Effector CD8-positive, alpha-beta T cell (primary cell): Measurements from ENCODE around the gene ID3.

ENCODE experiments used
- DNase-seq: peaks from one replicate; lab custom pipeline; 2025; lab: John Stamatoyannopoulos, UW

Gene ID3

DNA sequence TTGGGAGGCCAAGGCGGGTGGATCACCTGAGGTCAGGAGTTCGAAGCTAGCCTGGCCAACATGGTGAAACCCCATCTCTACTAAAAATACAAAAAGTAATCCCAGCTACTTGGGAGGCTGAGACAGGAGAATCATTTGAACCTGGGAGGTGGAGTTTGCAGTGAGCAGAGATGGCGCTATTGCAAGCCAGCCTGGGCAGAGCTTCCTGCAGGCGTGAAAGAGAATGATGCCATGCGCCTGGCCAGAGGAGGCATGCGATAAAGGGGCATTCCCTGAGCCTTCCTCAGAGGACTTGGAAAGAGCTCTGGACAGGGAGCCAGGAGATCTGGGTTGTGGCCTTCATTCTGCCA is 31.4 kb downstream of the ID3 start:
- DNase-seq = no peak

DNA sequence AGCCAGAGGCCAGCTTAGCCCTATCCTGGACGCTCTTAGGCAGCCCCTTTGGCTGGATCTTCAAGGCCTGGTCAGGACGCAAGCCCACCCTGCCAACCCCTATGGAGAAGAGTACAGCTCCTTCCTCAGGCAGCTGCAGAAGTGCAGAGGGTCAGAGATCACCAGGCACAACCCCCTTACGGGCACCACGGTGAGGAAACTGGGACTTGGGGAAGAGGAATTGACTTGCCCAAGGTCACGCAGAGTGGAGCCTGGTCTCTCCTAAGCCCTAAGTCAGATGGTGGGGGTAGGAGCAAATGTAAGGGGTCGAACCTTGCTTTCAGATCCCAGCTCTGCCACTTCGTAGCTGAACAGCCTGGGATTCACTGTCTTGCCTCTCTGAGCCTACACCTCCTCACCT is 31.9 kb downstream of the ID3 start:
- no peak for DNase-seq

DNA sequence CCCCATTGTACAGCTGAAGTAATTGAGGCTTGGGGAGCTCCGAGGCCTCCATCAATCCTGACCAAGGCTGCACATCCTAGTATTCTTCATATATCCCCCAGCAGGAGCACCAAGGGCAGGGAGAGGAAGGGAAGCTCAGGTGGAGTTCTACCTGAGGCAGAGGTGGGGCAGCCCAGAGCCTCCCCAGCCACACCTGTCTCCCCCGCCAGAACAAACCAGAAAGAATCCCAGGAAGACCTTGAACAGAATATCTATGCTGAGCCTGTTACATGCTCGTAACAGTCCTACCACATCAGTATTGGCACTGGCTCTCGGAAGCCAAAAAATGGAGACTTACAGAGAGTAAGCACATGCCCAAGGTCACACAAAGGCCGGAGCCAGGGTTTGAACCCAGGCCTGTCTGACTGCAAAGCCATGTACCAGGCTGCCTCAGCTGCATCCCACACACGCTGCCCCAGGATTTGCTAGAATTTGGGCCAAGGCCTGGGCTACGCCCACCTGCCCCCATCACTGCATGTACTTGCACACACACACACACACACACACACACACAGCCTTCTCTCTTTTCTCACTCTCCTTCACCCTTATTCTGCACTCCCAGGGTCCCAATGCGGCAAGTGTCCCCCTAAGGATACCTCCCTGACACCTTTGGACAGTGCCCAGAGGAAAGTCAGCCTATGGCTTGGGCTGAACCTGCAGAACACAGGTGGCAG is 32.8 kb downstream of the ID3 start:
- DNase-seq = no peak

DNA sequence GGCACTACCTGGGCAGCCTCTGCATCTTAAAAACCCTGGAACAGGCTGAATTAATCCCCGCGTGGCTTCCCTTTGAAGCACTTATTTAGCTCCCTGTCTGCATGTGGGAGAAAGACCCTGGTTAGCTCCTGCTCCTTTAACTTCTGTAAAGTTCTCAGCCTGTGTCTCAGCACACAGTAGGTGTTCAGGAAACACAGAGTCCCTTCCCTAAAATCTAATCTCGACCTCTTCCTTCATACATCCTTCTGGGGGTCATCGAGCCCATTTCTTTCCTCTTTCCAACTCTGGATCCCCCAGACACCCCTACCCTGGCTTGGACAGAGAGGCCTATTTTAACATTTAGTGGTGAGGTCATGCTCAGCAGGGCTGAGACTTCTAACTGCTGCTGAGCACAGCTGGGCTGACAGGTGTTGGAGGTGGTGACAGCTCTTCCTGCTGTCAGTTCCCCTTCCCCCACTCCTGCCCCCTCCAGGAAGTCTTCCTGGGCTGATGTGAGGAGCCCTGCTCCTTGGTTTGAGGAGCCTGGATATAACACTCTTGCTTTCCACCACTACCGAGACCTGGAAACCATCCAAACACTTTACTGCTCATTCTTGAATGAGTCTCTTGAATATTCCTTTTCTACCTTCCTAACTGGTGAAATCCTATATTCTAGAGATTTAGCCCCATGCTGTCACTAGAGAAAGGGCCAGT is 33.6 kb downstream of the ID3 start:
- DNase-seq = no peak

DNA sequence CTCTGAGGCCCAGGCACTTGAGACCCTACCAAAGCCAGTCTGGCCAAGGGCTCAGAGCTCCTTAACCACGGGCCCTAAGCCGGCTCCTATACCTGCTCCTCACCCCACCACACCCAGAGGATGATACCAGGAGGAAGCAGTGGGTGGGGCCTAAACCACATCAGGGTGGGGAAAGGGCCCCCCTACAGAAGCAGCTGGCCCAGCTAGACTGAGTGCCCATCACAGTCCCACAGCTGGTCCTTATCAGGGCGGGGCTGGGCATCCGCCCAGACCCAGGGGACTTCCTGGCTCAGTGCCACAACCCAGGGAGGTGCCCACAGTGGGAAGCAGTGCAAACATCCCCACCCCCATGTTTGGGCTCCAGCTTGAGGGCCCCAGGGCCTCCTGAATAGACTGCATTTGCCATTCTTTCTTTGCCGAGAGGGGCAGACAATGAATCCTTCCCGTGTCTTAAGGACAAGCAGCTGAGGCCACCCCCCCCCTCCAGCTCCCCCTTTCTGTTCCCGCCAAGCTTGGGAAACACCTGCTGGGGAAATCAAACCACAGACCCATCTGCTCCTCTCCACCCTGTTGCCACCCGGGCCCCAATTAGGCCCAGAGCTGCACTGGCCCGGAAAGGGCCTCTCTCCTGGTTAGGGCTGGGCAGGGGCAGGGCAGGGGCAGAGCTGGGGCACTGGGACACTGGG is 34.4 kb downstream of the ID3 start:
- DNase-seq = peak; percentile 6

DNA sequence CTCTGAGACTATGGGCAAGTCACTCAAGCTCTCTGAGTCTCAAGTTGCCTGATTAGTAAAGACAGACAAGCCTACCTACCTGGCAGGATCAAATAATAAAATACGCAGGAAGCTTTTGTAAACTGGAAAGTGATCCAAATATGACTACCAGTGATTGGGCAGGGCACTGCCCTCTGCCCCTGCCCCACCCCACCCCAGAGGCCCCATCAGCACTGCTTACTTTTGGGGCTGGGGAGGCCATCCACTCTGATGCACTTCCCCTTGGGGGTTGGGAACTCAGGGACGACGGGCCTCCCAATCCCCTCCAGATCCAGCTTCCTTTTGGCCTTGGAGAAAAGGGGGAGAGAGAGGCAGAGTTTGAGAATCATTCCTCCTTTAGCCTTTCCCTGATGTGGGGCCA is 35.1 kb downstream of the ID3 start:
- no peak for DNase-seq

DNA sequence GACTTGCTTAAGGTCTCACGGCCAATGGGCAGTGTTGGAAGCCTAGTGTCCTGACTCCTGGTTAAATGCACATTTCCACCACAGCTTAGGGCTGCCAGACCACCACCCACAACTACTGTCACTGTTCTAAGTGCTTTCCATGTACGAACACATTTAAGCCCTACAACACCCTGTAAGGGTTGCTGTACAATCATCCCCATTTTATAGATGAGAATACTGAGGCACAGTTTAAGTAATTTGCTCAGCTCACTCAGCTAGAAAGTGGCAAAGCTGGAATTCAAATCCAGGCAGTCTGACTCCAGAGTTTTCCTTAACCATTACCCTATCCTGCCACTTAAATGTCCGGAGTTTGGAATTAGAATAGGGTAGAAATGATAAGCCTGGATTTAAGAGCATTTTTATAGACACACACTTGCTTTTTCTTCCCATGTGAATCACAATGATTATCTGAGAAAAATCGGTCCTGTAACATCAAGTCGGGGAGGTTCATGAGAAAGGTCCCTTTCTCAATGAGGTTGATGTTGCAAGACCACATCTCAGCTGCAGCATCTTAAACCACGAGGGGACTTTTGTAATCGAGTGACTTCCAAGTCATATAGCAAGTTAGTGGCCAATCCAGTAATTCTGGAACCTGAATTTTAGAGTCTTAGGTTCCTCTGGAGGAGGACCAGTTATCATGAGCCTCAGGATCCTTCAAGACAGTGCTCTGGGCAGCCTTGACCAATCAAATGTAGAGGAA is 36.9 kb downstream of the ID3 start:
- no peak for DNase-seq

DNA sequence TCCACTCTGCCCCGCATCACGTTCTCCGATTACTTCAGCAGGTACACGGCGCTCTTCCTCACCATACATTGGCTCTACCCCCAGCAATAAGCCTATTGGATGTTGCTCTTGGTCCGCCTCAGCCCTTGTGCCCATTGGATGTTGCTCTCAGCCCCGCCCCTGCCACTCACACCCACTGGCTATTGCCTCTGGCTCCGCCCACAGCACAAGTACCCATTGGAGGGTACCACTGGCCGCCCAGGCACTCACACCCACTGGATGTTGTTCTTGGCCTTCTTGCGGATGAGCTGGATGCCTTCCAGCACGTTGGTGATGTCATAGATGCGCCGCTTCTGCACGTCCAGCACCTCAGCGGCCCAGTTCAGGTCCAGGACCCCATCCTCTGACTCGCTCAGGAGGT is 37.7 kb downstream of the ID3 start:
- no peak for DNase-seq

DNA sequence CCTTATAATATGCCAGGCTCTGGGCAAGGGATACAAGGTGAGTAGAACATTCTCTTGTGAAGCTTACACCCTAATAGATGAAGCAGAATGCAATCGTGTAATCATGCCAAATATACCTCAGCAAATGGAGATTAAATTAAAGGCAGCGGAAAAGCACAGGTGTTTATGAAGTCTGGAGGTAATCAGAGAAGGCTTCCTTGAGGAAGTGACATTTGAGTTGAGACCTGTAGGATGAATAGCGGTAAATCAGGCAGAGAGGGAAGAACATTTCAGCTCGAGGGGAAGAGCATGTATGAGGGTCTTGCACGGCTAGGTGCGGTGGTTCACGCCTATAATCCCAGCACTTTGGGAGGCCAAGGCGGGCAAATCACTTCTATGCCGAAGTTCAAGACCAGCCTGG is 41.7 kb downstream of the ID3 start:
- DNase-seq = no peak

DNA sequence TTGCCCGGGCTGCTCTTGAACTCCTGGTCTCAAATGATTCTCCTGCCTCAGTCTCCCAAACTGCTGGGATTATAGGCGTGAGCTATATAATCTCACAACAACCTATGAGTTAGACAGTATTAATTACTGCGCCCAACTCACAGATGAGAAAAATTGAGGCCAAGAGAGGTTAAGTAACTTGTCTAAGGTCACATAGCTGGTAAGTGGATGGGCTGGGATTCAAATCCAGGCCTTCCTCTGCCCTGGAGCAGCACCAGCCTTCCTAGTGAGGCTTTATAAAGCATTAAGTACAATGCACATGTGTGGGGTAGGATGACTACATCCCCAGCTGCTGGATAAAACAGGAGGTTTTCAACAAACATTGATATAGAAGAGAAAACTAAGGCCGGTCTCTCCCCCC is 43.4 kb downstream of the ID3 start:
- DNase-seq = no peak

DNA sequence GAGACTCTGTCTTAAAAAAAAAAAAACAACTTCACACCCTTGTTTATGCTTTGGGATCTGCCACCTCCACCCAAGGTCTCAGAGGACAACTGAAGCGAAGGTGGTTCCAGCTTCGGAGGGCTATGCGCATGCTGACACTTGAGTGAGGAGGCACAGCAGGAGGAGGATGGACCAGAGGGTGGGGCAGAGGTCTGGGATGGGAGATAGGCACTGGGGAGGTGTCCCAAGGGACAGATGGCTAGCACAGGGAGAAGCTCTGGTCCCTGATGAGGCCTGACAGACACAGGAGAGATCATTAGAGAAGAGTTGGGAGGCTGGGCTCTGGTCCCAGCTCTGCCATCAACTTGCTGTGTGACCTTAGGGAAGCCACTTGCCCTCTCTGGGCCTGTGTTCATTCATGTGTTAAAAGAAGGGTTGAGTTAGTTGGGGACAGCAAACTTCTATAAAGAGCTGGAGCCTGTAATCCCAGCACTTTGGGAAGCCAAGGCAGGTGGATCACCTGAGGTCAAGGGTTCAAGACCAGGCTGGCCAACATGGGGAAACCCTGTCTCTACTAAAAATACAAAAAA is 45.1 kb downstream of the ID3 start:
- DNase-seq = no peak

DNA sequence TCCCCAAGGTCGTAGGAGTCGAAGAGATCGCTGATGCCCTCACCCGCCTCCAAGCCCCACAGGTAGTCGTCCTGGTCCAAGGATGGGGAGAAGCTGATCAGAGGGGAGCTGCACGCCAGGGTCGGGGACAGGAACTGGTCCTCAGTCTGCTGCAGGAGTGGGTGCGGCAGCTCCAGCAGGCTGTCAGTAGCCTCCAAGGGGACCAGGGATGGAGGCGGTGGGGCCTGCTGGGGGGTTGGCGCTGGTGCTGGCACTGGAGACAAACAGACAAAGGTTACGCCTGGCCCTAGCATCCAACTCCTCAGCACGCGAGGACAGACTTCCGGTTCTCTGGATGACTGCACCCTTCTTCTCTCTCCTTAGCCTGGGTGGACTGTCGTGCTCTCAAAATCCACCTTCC is 49.4 kb downstream of the ID3 start:
- no peak for DNase-seq
